HuH-7.5 (cell line): ENCODE data around the gene STAT3.
"Not testable (repeated sequence)": the region's sequence is repeated elsewhere in the genome, so short reads cannot be mapped to it uniquely, and the experiment has no call there.

ENCODE experiments used
- DNase-seq: peaks from one replicate; pipeline ENCODE4 v3.0.0; 2011; ENCODE audit warnings: low spot score

The STAT3 gene

DNA sequence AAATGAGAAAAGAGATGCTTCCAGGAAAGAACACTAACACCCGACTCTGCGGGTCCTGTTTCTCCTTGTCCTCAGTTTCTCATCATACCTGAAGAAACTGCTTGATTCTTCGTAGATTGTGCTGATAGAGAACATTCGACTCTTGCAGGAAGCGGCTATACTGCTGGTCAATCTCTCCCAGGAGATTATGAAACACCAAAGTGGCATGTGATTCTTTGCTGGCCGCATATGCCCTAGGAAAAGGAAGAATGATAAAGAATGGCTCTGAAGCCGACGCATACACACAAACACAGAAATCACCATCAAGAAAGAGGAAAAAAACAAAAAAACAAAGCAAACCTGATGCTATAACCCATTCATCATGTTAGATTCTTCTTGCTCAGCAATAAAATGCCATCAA is 41.8 kb downstream of the STAT3 start:
- DNase-seq = no peak

DNA sequence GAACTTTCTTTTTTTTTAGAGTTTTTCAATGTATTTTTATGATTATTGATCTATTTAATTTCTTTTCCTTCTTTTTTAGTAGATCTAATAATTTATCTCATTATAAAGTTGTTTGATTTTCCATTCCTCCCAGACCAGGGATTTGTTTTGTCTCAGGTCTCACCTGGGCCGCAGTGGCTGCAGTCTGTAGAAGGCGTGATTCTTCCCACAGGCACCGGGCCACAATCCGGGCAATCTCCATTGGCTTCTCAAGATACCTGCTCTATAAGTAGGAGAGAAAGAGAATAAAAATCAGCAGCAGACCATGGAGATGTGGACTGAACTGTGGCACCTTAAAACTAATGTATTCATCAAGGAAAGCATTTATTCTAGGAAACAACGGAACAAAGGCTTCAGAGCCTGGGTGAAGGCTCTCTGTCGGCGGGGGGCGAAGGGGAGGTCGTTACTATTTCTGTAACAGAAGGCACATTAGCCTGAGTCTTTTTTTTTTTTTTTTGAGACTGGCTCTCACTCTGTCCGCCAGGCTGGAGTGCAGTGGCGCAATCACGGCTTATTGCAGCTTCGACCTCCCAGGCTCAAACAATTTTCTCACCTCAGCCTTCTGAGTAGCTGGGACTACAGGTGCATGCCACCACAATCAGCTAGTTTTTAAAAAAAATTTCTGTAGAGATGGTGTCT is 42.7 kb downstream of the STAT3 start:
- no peak for DNase-seq

DNA sequence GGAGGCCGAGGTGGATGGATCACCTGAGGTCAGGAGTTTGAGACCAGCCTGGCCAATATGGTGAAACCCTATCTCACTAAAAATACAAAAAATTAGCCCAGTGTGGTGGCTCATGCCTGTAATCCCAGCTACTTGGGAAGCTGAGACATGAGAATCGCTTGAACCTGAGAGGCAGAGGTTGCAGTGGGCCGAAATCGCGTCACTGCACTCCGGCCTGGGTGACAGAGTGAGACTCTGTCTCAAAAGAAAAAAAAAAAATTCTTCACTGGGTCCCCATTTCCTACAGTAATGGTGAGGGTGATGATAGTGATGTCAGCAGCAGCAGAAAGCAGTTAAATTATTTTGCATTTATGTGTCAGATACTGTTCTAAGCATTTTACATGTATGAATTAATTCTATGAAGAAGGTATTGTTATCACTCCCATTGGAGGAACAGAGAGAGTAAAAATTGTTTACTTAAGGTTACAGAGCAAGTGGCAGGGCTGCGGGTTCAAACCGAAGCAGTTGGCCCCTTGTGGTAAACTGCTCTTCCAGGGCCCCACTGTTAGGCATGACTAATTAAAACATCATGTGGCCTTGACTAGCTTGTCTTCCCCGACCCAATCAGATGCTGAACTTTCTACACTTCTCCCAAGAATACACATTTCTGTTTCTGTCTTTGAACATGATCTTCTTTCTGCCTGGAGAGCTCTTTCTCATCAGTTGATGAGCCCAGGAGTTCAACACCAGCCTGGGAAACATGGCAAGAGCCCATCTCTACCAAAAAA is 45.8 kb downstream of the STAT3 start:
- DNase-seq = no peak

DNA sequence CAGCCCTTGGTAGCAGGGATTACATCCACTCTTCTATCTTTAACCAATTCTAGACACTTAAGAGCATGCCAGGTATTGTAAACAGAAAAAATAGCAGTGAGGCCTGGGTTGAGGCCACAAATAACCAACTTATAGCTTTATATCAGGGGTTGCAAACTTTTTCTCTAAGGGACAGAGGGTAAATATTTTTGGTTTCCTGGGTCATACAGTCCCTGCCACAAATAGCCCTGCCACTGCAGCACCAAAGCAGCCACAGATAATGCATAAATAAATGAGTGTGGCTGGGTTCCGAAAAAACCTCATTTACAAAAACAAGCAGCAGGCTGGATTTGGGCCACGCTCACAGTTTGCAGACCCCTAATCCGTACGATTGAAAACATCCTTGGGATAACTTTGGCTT is 46.7 kb downstream of the STAT3 start:
- DNase-seq = no peak

DNA sequence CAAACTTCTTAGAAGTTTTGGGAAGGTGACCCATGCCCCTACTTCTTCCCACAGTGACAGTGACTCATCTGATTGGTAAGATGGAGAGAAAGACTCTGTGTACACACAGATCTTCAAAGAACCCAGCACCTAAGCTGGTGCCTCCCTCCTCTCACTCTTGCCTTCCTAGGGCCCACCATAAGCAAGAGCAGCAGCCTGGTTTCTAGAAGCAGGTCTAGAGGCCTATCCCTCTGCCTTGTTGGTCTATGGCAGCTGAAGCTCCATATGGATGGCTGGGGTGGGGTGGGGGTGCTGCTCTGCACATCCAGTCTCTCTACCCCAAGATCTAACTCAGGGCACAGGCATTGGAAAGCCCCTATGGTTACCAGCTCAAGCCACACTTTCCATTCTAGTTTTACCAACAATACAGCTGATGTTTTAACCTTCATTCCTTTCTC is 47.5 kb downstream of the STAT3 start:
- no peak for DNase-seq

DNA sequence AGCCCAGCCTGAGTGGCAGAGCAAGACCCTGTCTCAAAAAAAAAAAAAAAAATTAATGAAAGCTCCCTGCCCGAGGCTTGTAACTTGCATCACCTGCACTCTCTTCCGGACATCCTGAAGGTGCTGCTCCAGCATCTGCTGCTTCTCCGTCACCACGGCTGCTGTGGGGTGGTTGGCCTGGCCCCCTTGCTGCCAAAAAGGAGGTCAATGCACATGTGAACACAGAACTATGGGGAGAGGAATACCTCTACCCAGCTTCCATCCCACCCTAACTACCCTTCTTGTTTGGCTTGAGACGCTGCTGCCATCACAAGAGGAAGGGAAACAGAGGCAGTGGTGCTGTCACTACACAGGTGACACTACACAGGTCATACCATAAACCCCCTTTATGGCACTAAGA is 49.0 kb downstream of the STAT3 start:
- no peak for DNase-seq

DNA sequence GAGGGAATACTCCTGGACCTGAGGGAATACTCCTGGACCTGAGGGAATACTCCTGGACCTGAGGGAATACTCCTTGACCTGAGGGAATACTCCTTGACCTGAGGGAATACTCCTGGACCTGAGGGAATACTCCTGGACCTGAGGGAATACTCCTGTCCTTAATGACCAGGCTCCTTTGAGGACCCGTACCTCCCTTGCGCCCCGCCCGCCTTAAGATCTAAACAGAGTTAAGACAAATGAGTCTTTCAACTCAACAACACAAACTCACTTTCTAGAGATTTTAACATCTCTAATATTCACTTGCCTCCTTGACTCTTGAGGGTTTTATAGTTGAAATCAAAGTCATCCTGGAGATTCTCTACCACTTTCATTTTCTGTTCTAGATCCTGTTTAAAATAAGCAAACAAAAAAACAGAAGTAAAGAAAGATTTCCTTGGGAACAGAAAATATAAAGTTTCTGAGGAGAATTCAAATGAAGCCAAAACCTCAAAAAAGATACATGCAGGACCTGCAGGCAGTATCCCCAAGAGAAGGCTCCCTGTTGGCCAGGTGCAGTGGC is 49.7 kb downstream of the STAT3 start:
- DNase-seq = no peak

DNA sequence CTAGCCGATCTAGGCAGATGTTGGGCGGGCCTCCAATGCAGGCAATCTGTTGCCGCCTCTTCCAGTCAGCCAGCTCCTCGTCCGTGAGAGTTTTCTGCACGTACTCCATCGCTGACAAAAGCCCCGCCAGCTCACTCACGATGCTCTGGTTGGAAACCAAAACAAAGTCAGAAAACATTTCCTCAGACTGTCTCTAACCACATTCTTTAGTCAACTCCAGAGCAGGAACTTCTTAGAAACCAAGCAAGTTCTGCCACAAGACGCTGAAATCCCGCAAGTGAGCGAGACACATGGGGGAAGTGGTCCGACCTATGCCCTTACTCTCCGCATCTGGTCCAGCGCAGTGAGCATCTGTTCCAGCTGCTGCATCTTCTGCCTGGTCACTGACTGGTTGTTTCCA is 50.8 kb downstream of the STAT3 start:
- DNase-seq = no peak

DNA sequence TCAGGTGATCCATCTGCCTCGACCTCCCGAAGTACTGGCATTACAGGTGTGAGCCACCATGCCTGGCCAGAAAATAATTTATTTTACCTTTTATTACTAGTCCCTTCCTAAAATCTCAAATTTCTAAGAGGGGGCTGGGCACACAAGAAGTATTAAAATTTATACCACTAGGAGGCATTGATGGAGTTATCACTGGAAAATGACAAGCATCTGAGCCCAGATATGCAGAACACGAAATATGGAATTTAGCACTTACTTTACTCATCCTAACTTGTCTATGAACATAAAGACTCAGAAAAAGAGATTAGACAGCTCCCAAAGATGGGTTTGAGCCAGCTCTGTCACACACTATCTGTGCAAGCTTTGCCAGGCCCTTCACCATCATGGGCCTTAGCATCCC is 53.6 kb downstream of the STAT3 start:
- no peak for DNase-seq

DNA sequence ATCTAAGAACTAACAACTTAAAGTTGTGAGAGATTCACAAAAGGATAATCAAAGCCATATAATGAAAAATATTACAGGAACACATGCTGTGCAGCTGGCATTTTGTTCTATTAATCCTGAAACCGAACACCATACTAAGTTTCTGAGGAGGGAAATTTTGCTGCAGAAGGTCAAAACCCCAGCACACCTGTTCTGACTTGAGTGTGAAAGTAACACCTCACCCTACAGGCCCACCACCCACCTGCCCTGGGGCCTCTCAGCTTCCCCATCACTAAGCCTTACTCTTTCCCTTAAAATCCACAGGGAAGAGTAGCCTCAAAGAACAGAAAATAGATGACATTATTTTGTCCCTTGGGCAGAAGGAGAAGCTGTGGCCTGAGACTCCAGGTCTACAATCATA is 55.2 kb downstream of the STAT3 start:
- DNase-seq = no peak

DNA sequence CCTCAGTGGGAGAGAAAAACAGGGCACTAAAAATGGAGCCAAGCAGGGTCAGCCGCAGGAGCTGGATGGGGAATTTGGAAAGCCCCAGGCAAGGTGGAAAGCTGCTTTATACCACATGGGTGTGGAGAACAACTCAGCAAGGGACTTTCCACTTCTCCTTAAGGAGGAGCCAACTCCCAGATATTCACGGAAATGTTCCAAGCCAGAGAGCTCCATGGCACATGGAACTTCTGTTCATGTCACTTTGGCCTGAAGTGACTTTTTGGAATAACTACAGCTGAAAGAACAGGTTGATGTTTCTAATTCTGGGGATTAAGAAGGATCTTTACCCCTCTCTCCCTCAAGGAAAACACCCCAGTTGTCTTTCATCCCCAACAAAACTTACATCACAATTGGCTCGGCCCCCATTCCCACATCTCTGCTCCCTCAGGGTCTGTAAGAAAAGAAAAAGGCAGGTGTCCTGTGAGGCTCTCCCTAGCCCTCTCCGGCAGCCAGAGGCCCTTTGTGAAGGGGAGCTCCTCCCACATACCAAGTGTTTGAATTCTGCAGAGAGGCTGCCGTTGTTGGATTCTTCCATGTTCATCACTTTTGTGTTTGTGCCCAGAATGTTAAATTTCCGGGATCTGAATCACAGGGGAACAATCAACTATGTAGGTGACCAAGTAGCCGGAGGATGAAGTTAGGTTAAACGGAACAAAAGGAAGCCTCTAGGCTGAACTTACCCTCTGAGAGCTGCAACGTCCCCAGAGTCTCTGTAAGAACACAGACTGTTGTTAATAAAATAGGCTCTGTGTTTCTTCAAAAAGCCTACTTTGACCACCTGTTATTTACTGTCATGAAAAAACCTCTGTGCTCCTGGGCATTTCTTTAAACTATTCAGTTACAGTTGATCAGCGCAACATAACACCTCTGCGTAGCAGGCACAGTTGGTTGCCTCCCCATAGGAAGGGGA is 58.9 kb downstream of the STAT3 start:
- DNase-seq = no peak

DNA sequence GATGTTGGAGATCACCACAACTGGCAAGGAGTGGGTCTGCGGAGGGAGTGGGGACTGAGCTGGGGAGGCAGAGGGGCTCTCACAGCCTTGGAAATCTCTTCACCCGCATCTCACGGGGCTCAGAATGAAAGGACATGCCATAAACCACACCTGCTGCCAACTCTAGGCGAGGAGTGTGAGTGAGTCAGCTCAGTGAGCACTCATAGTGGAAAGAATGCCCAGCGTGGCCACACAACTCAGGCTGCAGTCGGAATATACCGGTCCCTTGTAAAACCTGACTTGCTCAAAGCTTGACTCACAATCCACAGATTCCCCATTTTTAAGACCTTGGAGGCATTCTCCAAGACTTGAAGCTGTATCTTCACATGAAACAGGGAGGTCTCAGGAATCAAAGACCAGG is 63.2 kb downstream of the STAT3 start:
- no peak for DNase-seq

DNA sequence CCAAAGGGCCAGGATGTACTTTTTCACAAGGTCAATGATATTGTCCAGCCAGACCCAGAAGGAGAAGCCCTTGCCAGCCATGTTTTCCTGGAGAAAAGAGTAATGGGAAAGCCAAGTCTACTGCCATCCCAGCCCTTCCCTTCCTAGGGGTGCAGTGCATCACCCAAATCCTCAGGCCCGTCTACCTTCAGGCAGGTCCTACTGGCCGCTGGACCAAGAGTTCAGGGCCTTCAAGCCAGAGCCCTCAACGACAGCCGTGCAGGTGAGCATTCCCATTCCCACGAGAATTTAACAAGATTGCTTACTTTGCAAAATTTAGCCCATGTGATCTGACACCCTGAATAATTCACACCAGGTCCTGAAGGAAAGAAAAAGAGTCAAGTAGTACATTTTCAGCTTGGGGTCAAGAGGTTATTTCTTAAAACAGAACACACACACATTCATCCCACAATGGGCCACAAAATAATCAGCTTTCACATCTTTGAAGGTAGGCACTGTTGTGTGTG is 64.9 kb downstream of the STAT3 start:
- no peak for DNase-seq

DNA sequence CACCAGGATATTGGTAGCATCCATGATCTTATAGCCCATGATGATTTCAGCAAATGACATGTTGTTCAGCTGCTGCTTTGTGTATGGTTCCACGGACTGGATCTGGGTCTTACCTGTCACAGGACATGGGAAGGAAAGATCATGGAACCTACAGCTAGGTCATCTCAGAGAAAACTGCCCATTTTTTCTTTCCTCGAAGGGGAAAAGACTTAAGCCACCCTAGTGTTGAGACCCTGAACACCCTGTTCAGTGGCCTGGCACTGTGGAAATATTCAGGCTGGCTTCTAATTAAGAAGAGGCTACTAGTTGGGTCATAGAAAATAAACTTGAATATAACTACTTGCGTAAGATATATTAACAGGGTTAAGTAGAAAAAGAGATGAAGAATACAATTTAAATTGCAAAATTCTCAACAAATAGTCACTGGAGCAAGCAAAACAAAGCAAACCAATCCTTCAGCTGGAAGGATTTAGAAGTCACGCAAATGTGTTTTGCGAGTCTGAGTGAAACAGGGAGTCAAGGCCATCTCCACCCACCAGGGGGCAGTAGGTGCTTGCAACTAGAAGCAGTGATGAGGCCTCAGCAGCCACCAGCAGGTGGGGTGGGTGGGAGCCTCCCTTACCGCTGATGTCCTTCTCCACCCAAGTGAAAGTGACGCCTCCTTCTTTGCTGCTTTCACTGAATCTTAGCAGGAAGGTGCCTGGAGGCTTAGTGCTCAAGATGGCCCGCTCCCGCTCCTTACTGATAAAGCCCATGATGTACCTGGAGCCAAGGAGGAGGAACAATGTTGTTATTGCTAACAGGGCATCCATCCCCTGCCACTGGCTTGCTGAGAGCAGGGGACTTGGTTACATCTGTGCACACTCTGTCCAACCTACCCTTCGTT is 65.6 kb downstream of the STAT3 start:
- DNase-seq = peak; percentile 83

DNA sequence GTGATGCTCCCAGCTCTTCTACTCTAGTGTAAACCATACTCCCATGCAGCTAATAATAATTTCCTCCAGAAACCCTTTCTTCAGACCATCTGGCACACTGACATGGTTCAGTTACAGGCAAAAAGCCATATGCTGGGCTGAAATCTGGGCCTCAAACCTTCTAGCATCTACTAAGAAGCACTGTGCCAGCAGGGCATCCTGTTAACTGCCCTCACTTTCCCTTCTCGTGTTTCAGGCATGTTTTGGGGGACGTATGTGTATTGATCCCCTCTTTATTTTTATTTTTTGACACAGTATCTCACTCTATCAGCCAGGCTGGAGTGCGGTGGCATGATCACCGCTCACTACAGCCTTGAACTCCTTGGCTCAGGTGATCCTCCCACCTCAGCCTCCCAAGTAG is 66.7 kb downstream of the STAT3 start:
- DNase-seq = no peak

DNA sequence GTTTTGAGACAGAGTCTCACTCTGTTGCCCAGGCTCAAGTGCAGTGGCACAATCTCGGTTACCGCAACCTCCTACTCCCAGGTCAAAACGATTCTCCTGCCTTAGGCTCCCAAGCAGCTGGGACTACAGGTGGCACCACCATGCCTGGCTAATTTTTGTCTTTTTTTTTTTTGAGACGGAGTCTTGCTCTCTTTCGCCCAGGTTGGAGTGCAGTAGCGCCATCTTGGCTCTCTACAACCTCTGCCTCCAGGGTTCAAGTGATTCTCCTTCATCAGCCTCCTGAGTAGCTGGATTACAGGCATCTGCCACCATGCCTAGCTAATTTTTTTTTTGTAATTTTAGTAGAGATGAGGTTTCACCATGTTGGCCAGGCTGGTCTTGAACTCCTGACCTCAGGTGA is 70.3 kb downstream of the STAT3 start:
- DNase-seq = not testable (repeated sequence)

DNA sequence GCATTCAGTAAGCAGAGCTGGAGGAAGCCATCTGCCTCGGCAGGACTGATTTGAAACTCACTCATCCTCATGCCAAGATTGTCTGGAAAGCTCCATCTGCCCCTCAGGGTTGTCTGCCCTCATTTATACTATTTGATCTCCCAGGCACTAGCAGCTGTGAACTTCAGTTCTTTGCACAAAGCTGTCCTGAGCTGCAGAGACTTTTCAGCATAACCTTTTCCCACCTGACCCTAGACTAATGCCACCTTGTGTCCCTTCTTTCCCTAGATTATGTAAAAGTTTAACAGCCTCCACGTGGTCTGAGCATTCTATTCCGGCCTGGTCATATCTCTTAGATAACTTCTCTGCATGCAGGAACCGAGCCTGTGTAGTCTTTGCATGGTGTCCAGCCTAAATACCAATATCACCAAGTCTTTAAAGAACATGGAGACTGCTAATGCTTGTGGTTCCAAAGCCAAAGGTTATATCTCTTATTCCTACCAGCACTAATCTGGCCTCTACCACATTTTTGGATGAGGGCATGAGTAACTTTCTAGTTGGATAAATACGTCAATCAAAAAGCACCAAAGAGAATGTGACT is 70.9 kb downstream of the STAT3 start:
- no peak for DNase-seq

DNA sequence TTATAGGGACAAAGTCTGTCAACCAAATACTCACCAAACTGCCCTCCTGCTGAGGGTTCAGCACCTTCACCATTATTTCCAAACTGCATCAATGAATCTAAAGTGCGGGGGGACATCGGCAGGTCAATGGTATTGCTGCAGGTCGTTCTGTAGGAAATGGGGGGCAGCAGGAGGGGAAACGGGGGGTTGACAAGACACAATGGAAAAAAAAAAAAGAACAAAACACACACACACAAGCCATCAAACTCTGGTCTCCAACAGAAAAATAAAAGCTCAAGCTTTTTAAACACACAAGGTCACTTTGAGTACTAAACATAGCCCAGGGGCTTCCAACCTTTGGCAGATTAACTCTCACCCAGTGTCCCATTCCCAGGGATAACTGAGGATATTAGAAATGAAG is 71.5 kb downstream of the STAT3 start:
- DNase-seq = no peak

DNA sequence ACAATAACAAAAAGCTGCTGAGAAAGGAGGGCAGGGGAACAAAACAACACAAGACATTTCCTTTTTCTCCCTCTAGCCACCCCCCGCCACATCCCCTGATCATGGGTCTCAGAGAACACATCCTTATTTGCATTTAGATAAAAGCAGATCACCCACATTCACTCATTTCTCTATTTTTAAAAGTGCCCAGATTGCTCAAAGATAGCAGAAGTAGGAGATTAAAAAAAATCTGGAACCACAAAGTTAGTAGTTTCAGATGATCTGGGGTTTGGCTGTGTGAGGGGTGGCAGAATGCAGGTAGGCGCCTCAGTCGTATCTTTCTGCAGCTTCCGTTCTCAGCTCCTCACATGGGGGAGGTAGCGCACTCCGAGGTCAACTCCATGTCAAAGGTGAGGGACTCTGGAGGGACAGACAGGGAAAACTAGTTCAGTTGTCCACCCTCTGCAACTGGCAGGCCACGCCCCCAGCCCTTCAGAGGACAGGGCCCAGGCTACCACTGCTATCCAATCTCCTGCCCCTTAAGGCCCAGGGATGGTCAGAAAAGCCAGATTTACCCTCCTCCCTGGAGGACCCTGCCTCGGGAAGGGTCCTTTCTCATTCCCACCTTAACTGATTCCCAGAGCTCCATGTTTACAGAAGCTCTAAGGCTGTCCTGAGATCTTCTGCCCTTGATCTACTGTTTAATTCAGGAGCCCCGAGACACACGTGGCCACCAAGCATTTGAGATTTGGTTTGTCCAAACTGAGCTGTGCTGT is 72.7 kb downstream of the STAT3 start:
- DNase-seq = no peak
